H1 (cell line): ENCODE data around the gene GAPDHS. TPM values are rescaled to one million over a fixed set of nuclear protein-coding genes. Genes with fewer than 3 reads are reported as not detected.

Experiments
- HDAC6 ChIP-seq: IDR thresholded peaks from one replicate; pipeline ENCODE4 v1.7.1; 2012; ENCODE audit warnings: low read depth, mild to moderate bottlenecking, inconsistent platforms, low read length, moderate library complexity
- RBBP5 ChIP-seq: IDR thresholded peaks from 2 replicates; pipeline ENCODE4 v1.7.1; 2012; ENCODE audit warnings: low read depth, mild to moderate bottlenecking, inconsistent platforms, low read length, moderate library complexity, borderline replicate concordance
- SIN3A ChIP-seq, 2 experiments: IDR thresholded peaks in 1 of 2; conservative IDR thresholded peaks in 1 of 2; 2 replicates each; pipeline ENCODE4 v1.6.1; 2011 to 2012; ENCODE audit warnings: low read length in 2 of 2, improper control_type of control experiment in 1 of 2, low read depth in 1 of 2, mild to moderate bottlenecking in 1 of 2
- SIRT6 ChIP-seq: IDR thresholded peaks from one replicate; pipeline ENCODE4 v1.7.1; 2012; ENCODE audit warnings: low read length, inconsistent platforms
- SIX5 ChIP-seq: IDR thresholded peaks from 2 replicates; pipeline ENCODE4 v1.6.1; 2011; ENCODE audit warnings: mild to moderate bottlenecking, low read depth, low read length
- polyA plus RNA-seq, 7 experiments: library from polyadenylated mRNA; depleted of rRNA in 3 of 7; stranded (reverse) in 5 of 7; unstranded in 2 of 7; fragments of >200 nt in 5 of 7; fragments of 200-250 nt in 2 of 7; gene quantifications; 1 replicate in 5 of 7; 2 replicates in 1 of 7; 4 replicates in 1 of 7; pipeline versions ENCODE4 v1.2.1 to v1.2.3, GENCODE V29; 2011 to 2013; ENCODE audit warnings: missing spikeins in 2 of 7, mixed read lengths in 2 of 7
- total RNA-seq: library from RNA; stranded (reverse); fragmentation: NEBNext Ultra II Directional; extraction: Animal tissue kit (Norgen Biotek cat#: 25700); gene quantifications from 2 replicates; pipeline ENCODE4 v1.2.1, GENCODE V29; 2021

Gene GAPDHS
- total and polyA plus RNA-seq, 2 of the 8 experiments (the other 6 are each of a cell fraction or from before 2014, with no cell fraction given) = 0.26 TPM; not detected in 1

- TF ChIP-seq HDAC6 = no peak
- no peak for TF ChIP-seq SIX5
- TF ChIP-seq RBBP5 = peak; percentile 51; the same call in 1 of the 2 replicates
- TF ChIP-seq SIRT6 = no peak
- peak in 1 of 2 experiments; percentile 30; a peak in 1 of 4 replicates for TF ChIP-seq SIN3A (conservative IDR thresholded peaks at IDR 0.05 in 1 of 2, IDR thresholded peaks at IDR 0.05 in 1 of 2; ENCODE audit: low read depth in 1 of 2, low read length in 2 of 2)
These were observed 19.5 kb upstream of the GAPDHS start, which contains the start of gene DMKN (continued) for GRCh38 chr19:35513628-35514281.
